Activated naive CD4-positive, alpha-beta T cell treated with anti-CD3 and anti-CD28 coated beads, Interleukin-2, amount 50 U/mL, for 24 hours (primary cell): ENCODE results near the gene GRIA4.
A peak's percentile ranks its signal among the peaks of the same experiment; 100 is the strongest.

ENCODE experiments used
- H3K27ac Mint-ChIP-seq: one replicate; pipeline ENCODE4 v1.8.0; 2021; ENCODE audit warnings: mild to moderate bottlenecking, mixed read lengths
- H3K27me3 Mint-ChIP-seq: one replicate; pipeline ENCODE4 v1.8.0; 2021; ENCODE audit warnings: mixed read lengths
- H3K36me3 Mint-ChIP-seq: one replicate; pipeline ENCODE4 v1.8.0; 2021; ENCODE audit warnings: mixed read lengths
- H3K4me1 Mint-ChIP-seq: one replicate; pipeline ENCODE4 v1.8.0; 2021; ENCODE audit warnings: mixed read lengths
- H3K4me3 Mint-ChIP-seq: one replicate; pipeline ENCODE4 v1.8.0; 2021; ENCODE audit warnings: mild to moderate bottlenecking, mixed read lengths
- H3K9me3 Mint-ChIP-seq: one replicate; pipeline ENCODE4 v1.8.0; 2021; ENCODE audit warnings: mixed read lengths

The GRIA4 gene

DNA sequence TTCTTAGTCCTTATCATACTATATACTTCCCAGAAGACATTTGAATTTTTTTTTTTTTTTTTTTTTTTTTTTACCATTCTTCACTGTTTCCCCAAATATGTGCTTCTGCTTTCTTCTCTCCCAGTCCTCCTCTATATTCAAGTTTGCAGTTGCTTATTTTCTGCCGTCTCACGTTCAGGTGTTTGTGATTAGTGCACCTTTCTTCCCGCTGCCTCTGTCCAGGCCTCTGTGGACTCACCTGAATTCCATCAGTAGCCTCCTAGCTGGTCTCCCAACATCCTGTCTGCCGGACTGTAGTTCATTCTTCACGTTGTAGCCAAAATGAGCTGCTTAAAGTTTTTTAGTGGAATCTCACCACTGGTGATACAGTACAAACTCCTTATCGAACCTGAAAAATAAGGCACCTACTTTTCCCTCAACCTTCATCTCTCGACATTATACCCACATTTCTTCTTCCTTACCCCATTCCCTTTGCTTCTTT lies 413.0 kb downstream of the GRIA4 start:
- peaks cover 47% of the 10 kb centered on the region for H3K4me1 Mint-ChIP-seq
- peak overlapping the region; percentile 99 for H3K4me3 Mint-ChIP-seq
- peaks cover 13% of the 10 kb centered on the region for H3K36me3 Mint-ChIP-seq
- H3K27ac Mint-ChIP-seq = peak overlapping the region; percentile 97
- no peaks in the 10 kb centered on the region for H3K27me3 Mint-ChIP-seq
- H3K9me3 Mint-ChIP-seq = no peaks in the 10 kb centered on the region

DNA sequence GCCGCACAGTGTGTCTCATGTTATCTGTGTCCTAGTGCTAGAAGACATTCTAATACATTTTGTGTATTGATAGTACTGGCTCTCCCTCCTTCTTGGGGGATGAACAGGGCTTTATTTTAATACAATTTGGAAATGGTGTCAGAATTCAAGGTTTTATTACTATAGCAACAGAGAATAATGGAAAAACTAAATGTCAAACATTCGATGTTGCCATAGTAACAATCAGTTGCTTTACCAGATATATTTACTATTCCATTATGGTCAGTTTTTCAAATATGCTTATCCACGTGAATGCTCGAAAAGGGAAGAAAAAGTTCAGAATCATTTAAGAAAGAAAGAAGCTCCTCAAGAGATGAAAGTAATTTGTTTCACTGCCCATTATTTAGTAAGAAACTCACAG lies 420.7 kb downstream of the GRIA4 start:
- H3K4me3 Mint-ChIP-seq = no peak overlapping the region
- H3K27ac Mint-ChIP-seq = no peak overlapping the region
- no peaks in the 10 kb centered on the region for H3K36me3 Mint-ChIP-seq
- H3K9me3 Mint-ChIP-seq = no peaks in the 10 kb centered on the region
- peaks cover 24% of the 10 kb centered on the region for H3K27me3 Mint-ChIP-seq
- no peaks in the 10 kb centered on the region for H3K4me1 Mint-ChIP-seq

DNA sequence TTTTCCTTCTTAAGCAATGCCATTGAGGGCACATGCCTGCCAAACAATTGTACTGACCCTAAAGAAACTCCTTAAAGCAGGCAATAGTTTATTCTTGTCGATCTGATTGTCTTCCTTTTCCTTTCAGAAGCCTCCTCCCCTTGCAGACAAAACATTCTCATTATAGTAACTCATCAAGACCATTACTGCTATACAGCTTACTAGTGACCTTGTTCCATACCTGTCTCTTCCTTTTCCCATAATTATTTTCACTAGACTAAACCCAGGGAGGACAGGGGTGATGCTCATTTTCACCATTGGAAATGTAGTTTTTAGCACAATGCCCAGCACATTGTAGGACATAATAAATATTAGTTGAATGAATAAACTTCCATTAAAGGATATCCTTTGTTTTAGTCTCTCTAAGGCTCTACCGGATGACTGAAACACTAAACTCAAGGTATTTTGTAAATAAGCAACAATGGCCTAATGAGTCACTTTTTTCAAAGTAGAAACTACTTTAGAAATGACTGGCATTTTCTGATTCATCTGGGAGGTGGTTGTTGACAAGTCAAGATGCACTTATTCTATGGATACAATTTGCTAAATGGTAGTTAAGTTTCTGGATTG lies 421.4 kb downstream of the GRIA4 start:
- no peak overlapping the region for H3K4me3 Mint-ChIP-seq
- H3K27ac Mint-ChIP-seq = no peak overlapping the region
- no peaks in the 10 kb centered on the region for H3K36me3 Mint-ChIP-seq
- no peaks in the 10 kb centered on the region for H3K4me1 Mint-ChIP-seq
- peaks cover 24% of the 10 kb centered on the region for H3K27me3 Mint-ChIP-seq
- H3K9me3 Mint-ChIP-seq = no peaks in the 10 kb centered on the region
